ENCODE measurements around the gene ERBB4.
"Not testable (repeated sequence)": the region's sequence is repeated elsewhere in the genome, so short reads cannot be mapped to it uniquely, and the experiment has no call there.

Gene ERBB4

GRCh38 chr2:212284166-212284565, 254.4 kb downstream of the ERBB4 start:
- Mint-ChIP-seq H3K4me1 (ENCODE audit: low read depth) (no peaks in the 10 kb centered on the region), H3K4me3 (no peak overlapping the region), H3K9me3 (ENCODE audit: low read depth) (peaks cover 6% of the 10 kb centered on the region), H3K27ac (no peak overlapping the region), H3K36me3 (no peaks in the 10 kb centered on the region), H3K27me3 (no peaks in the 10 kb centered on the region)

GRCh38 chr2:212282671-212283261, 255.8 kb downstream of the ERBB4 start:
- Mint-ChIP-seq H3K27me3 (no peaks in the 10 kb centered on the region), H3K27ac (no peak overlapping the region), H3K4me3 (no peak overlapping the region), H3K36me3 (no peaks in the 10 kb centered on the region), H3K9me3 (ENCODE audit: low read depth) (peaks cover 1% of the 10 kb centered on the region), H3K4me1 (ENCODE audit: low read depth) (no peaks in the 10 kb centered on the region)

- no peaks in the 10 kb centered on the region for H3K27me3 Mint-ChIP-seq
- no peak overlapping the region for H3K4me3 Mint-ChIP-seq
- H3K36me3 Mint-ChIP-seq = no peaks in the 10 kb centered on the region
- H3K9me3 Mint-ChIP-seq (ENCODE audit: low read depth) = no peaks in the 10 kb centered on the region
- no peak overlapping the region for H3K27ac Mint-ChIP-seq
- H3K4me1 Mint-ChIP-seq (ENCODE audit: low read depth) = no peaks in the 10 kb centered on the region
These were observed 261.8 kb downstream of the ERBB4 start for GRCh38 chr2:212276813-212277212.

- Mint-ChIP-seq H3K9me3 (ENCODE audit: low read depth) (peaks cover 9% of the 10 kb centered on the region), H3K27ac (no peak overlapping the region), H3K4me3 (no peak overlapping the region), H3K36me3 (no peaks in the 10 kb centered on the region), H3K4me1 (ENCODE audit: low read depth) (no peaks in the 10 kb centered on the region), H3K27me3 (no peaks in the 10 kb centered on the region)
These were observed 264.4 kb downstream of the ERBB4 start for GRCh38 chr2:212274215-212274614.

GRCh38 chr2:212271583-212271982, 267.0 kb downstream of the ERBB4 start:
- no peak overlapping the region for H3K4me3 Mint-ChIP-seq

GRCh38 chr2:212269005-212269404, 269.6 kb downstream of the ERBB4 start:
- H3K27me3 Mint-ChIP-seq = no peaks in the 10 kb centered on the region
- no peaks in the 10 kb centered on the region for H3K4me1 Mint-ChIP-seq (ENCODE audit: low read depth)
- H3K9me3 Mint-ChIP-seq (ENCODE audit: low read depth) = peaks cover 9% of the 10 kb centered on the region
- no peak overlapping the region for H3K27ac Mint-ChIP-seq
- H3K4me3 Mint-ChIP-seq = no peak overlapping the region
- no peaks in the 10 kb centered on the region for H3K36me3 Mint-ChIP-seq

More at GRCh38 chr2:212271583-212271982, 267.0 kb downstream of the ERBB4 start:
- H3K27ac Mint-ChIP-seq = no peak overlapping the region
- no peaks in the 10 kb centered on the region for H3K36me3 Mint-ChIP-seq
- peaks cover 9% of the 10 kb centered on the region for H3K9me3 Mint-ChIP-seq (ENCODE audit: low read depth)
- no peaks in the 10 kb centered on the region for H3K27me3 Mint-ChIP-seq
- no peaks in the 10 kb centered on the region for H3K4me1 Mint-ChIP-seq (ENCODE audit: low read depth)

- Mint-ChIP-seq H3K36me3 (no peaks in the 10 kb centered on the region), H3K9me3 (ENCODE audit: low read depth) (peaks cover 9% of the 10 kb centered on the region), H3K27me3 (no peaks in the 10 kb centered on the region), H3K4me3 (no peak overlapping the region), H3K27ac (no peak overlapping the region), H3K4me1 (ENCODE audit: low read depth) (no peaks in the 10 kb centered on the region)
These were observed 272.3 kb downstream of the ERBB4 start for GRCh38 chr2:212266297-212266696.

GRCh38 chr2:212265777-212266176, 272.8 kb downstream of the ERBB4 start:
- Mint-ChIP-seq H3K27me3 (no peaks in the 10 kb centered on the region), H3K9me3 (ENCODE audit: low read depth) (peaks cover 10% of the 10 kb centered on the region), H3K27ac (no peak overlapping the region), H3K36me3 (no peaks in the 10 kb centered on the region), H3K4me3 (no peak overlapping the region), H3K4me1 (ENCODE audit: low read depth) (no peaks in the 10 kb centered on the region)

GRCh38 chr2:212264187-212264586, 274.4 kb downstream of the ERBB4 start:
- Mint-ChIP-seq H3K4me1 (ENCODE audit: low read depth) (no peaks in the 10 kb centered on the region), H3K27me3 (no peaks in the 10 kb centered on the region), H3K36me3 (no peaks in the 10 kb centered on the region), H3K27ac (no peak overlapping the region), H3K9me3 (ENCODE audit: low read depth) (peaks cover 5% of the 10 kb centered on the region), H3K4me3 (no peak overlapping the region)

GRCh38 chr2:212259226-212259625, 279.4 kb downstream of the ERBB4 start:
- Mint-ChIP-seq H3K9me3 (ENCODE audit: low read depth) (peaks cover 5% of the 10 kb centered on the region), H3K4me3 (no peak overlapping the region), H3K4me1 (ENCODE audit: low read depth) (no peaks in the 10 kb centered on the region), H3K27ac (no peak overlapping the region), H3K36me3 (no peaks in the 10 kb centered on the region), H3K27me3 (no peaks in the 10 kb centered on the region)

GRCh38 chr2:212254339-212254738, 284.3 kb downstream of the ERBB4 start:
- H3K36me3 Mint-ChIP-seq = no peaks in the 10 kb centered on the region
- H3K4me1 Mint-ChIP-seq (ENCODE audit: low read depth) = no peaks in the 10 kb centered on the region
- H3K9me3 Mint-ChIP-seq (ENCODE audit: low read depth) = no peaks in the 10 kb centered on the region

GRCh38 chr2:212249451-212249850, 289.2 kb downstream of the ERBB4 start:
- H3K4me1 Mint-ChIP-seq (ENCODE audit: low read depth) = no peaks in the 10 kb centered on the region
- no peak overlapping the region for H3K27ac Mint-ChIP-seq
- no peaks in the 10 kb centered on the region for H3K27me3 Mint-ChIP-seq
- H3K4me3 Mint-ChIP-seq = no peak overlapping the region
- H3K36me3 Mint-ChIP-seq = no peaks in the 10 kb centered on the region
- no peaks in the 10 kb centered on the region for H3K9me3 Mint-ChIP-seq (ENCODE audit: low read depth)

More at GRCh38 chr2:212254339-212254738, 284.3 kb downstream of the ERBB4 start:
- H3K4me3 Mint-ChIP-seq = no peak overlapping the region
- H3K27ac Mint-ChIP-seq = no peak overlapping the region
- no peaks in the 10 kb centered on the region for H3K27me3 Mint-ChIP-seq

GRCh38 chr2:212245880-212246279, 292.7 kb downstream of the ERBB4 start:
- Mint-ChIP-seq H3K27me3 (no peaks in the 10 kb centered on the region), H3K27ac (no peak overlapping the region), H3K4me3 (no peak overlapping the region), H3K36me3 (no peaks in the 10 kb centered on the region), H3K4me1 (ENCODE audit: low read depth) (no peaks in the 10 kb centered on the region), H3K9me3 (ENCODE audit: low read depth) (no peaks in the 10 kb centered on the region)

GRCh38 chr2:212242724-212243123, 295.9 kb downstream of the ERBB4 start:
- H3K9me3 Mint-ChIP-seq (ENCODE audit: low read depth) = peaks cover 3% of the 10 kb centered on the region
- no peak overlapping the region for H3K4me3 Mint-ChIP-seq
- H3K36me3 Mint-ChIP-seq = no peaks in the 10 kb centered on the region
- no peak overlapping the region for H3K27ac Mint-ChIP-seq
- H3K4me1 Mint-ChIP-seq (ENCODE audit: low read depth) = no peaks in the 10 kb centered on the region
- H3K27me3 Mint-ChIP-seq = no peaks in the 10 kb centered on the region

- not testable (repeated sequence) for H3K4me1 Mint-ChIP-seq (ENCODE audit: low read depth); H3K4me3 Mint-ChIP-seq; H3K36me3 Mint-ChIP-seq; H3K9me3 Mint-ChIP-seq (ENCODE audit: low read depth); H3K27me3 Mint-ChIP-seq; H3K27ac Mint-ChIP-seq
These were observed 300.4 kb downstream of the ERBB4 start for GRCh38 chr2:212238152-212238551.

GRCh38 chr2:212237350-212238095, 301.1 kb downstream of the ERBB4 start:
- H3K4me3 Mint-ChIP-seq = no peak overlapping the region
- no peaks in the 10 kb centered on the region for H3K4me1 Mint-ChIP-seq (ENCODE audit: low read depth)
- H3K9me3 Mint-ChIP-seq (ENCODE audit: low read depth) = peaks cover 3% of the 10 kb centered on the region
- H3K27me3 Mint-ChIP-seq = no peaks in the 10 kb centered on the region
- H3K36me3 Mint-ChIP-seq = no peaks in the 10 kb centered on the region
- H3K27ac Mint-ChIP-seq = no peak overlapping the region
